Measurements from ENCODE around the gene ALG3. TPM values are rescaled to one million over a fixed set of nuclear protein-coding genes. Genes with fewer than 3 reads are reported as not detected.
A peak's percentile ranks its signal among the peaks of the same experiment; 100 is the strongest.

Gene ALG3
- total RNA-seq, 1 experiment from 2014 or later = 33.2 TPM

DNA sequence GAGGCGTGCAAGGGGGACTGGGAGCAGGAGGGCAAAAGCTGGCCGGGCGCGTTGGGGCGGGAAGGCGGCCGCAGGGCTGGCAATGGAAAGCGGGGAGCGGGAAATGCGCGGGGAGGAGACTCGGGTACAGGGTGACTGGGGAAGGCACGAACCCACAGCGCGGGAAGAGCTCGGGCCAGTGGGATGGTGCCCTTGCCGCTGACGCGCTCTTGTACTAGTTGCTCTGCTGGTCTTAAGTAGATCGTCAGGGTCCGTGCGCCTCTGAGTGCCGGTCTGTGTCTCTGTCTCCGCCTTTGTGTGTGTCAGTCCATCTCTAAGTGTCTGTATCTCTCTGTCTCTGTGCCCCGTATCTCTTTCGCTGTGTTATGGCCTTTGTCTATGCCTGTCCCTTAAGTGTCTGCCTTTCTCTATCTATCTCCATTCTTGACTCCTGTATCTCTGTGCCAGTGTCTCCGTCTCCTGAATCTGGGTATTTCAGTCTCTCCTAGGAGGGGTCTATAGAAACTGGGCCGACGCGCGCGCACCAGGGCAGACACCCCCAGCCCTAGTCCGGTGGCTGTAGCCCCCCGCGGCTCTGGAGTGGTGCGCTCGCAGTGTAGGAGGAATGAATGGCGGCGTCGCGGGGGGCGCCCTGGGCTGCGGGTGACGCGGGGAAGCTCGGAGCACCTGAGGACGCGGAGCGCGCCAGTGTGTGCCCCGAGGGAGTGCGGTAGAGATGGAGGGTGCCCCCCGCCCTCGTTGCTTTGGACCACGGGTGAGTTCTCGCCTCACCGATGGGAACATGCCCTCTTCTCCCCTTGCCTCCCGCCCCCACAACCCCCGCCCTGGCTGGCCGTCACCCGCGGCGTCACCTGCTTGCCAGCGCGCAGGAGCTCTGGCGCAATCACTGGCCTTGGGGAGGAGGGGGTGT is 13.3 kb upstream of the ALG3 start:
- peak; percentile 57 for DNase-seq (ENCODE audit: low read depth)
- in situ Hi-C loops (cut with HindIII; ENCODE audit: low pct_unique_long_range_greater_than_20kb, low sequenced_read_pairs) = no loop called here

DNA sequence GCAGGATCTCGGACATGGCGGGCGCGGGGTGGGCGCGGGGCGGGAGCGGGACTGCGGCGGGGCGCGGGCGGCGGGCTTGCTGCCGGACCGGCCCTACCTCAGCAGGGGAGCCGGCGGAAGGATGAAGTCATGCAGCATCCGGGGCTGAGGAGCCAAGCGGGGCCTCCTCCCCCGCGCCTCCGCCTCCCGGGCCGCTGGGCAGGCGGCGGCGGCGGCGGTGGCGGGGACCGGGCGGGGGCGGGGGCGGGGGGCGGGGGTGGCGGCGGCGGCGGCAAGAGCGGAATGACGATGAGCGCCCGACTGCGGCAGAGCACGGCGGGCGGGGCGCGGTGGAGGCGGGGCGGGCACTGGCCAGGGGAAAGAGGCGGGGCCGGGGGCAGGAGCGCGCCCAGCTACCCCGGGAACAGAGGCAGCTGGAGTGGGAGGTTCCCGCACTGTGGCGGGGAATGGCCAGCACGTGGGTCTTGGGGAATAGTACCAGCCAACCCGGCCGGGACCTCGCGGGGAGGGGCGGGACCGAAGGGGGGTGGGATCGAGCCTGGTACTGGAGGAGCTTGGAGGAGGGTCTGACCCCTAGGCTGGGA is 12.6 kb upstream of the ALG3 start, which contains the start of gene CAMK2N2:
Gene CAMK2N2, minus strand, starts transcription at position 284 of the 584 bp plus-strand sequence. Its CDS starts 268 bp downstream, at position 16.
- DNase-seq (ENCODE audit: low read depth) = peak; percentile 67
- in situ Hi-C loops (cut with HindIII; ENCODE audit: low pct_unique_long_range_greater_than_20kb, low sequenced_read_pairs) = no loop called here

DNA sequence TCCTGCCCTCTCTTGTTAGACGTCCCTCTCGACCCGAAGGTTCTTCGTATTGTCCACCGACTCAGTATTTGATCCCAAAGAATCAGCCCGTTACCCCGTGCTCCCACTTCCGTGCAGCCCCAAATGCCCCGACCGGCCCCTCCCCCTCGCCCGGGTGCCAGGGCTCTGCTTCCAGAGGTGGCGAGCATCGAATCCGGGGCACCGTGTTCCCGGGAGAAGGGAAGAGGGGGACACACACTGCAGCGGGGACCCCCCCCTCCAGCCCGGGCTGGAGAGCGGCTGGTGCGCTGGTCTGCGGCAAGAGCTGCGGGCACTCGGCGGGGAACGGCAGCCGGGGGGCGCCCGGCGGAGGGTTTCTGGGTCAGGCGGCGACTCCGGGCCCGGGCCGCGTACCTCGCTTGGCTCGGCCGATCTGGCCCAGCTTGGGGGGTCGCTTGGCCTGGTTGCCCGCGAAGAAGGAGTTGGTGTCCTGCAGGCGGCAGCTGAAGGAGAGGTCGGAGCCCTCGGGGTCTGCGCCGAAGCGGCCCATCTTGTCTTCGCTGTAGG is 12.0 kb upstream of the ALG3 start:
- in situ Hi-C loops (cut with HindIII; ENCODE audit: low pct_unique_long_range_greater_than_20kb, low sequenced_read_pairs) = no loop called here
- DNase-seq (ENCODE audit: low read depth) = peak; percentile 22

DNA sequence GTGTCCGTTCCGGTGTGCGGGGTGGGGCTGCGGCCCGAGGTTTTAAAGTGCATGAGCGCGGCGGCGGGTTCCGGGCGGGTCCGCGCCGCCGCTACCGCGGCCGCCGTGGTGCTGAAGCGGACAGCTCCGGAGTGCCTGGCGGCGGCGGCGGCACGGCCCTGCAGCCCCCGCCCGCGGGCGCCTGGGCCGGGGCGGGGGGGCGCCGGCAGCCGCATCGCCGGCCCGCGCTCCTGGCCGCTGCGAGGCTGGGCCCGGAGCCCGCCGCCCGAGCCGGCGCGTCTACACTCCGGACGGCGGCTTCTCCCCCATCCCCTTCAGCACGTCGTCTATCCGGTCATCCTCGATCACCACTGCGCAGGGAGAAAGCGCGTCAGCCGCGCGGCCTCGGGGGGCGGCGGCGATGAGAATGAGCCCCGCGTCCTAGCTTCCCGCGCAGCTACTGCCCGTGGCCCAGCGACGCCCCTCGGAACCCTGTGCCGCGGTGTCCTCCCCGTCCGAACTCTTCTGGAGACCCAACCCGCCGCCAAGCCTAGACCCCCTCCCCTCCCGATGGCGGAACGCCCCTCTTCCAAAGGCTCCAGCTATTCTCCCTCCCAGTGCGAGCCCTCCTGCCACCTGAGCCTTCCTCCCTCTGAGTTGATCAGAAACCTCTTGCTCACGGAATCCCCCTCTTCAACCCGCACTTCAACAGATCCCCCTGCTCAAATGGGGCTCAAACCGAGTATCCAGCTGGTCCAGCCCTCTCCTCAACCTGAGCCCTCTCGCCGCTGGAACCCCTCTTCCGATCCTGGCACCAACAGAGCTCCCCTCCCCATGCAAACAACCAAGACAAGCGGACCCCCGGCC is 11.3 kb upstream of the ALG3 start:
- in situ Hi-C loops (cut with HindIII; ENCODE audit: low pct_unique_long_range_greater_than_20kb, low sequenced_read_pairs) = no loop called here
- peak; percentile 26 for DNase-seq (ENCODE audit: low read depth)

DNA sequence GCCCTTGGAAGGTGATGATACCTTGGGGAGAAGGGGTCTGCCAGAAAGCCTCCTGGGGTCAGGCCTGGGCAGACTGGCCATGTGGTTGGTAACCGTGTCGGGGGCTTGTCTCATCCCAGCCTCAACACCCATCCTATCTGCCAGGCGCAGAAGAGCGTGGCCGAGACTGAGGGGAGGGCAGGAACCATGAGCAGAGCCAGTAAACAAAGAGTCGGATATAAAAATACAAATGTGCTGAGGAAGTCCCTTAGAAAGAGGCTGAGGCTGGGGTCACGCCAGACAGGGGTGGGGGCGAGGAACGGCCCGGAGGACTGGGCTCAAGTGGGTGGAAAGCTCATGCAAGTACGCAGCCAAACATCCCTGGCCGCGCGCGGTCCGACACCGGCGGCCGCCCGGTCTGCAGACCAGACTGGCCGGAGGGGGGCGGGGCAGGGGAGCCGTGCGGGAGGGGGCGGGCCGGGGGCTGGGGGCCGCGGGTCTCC is 10.7 kb upstream of the ALG3 start:
- in situ Hi-C loops (cut with HindIII; ENCODE audit: low pct_unique_long_range_greater_than_20kb, low sequenced_read_pairs) = no loop called here
- DNase-seq (ENCODE audit: low read depth) = no peak

DNA sequence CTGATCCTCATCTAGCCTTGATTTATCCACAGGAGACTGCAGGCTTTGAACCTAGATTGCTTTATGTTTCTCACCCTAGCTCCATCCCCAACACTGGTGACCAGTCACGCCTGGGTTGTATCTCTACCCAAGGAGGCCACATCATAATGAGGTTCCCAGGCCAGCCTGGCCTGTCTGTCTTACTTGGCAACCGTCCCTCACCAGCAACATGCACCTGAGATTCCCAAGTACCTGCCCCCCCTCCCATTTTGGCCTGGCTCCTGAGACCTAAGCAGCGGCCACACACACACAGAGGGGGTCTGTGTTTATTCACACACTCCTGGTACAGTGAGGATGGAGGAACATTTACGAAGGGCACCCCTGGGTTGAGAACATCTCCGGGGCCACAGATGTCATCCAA is 10.2 kb upstream of the ALG3 start:
- DNase-seq (ENCODE audit: low read depth) = no peak
- in situ Hi-C loops (cut with HindIII; ENCODE audit: low pct_unique_long_range_greater_than_20kb, low sequenced_read_pairs) = no loop called here

DNA sequence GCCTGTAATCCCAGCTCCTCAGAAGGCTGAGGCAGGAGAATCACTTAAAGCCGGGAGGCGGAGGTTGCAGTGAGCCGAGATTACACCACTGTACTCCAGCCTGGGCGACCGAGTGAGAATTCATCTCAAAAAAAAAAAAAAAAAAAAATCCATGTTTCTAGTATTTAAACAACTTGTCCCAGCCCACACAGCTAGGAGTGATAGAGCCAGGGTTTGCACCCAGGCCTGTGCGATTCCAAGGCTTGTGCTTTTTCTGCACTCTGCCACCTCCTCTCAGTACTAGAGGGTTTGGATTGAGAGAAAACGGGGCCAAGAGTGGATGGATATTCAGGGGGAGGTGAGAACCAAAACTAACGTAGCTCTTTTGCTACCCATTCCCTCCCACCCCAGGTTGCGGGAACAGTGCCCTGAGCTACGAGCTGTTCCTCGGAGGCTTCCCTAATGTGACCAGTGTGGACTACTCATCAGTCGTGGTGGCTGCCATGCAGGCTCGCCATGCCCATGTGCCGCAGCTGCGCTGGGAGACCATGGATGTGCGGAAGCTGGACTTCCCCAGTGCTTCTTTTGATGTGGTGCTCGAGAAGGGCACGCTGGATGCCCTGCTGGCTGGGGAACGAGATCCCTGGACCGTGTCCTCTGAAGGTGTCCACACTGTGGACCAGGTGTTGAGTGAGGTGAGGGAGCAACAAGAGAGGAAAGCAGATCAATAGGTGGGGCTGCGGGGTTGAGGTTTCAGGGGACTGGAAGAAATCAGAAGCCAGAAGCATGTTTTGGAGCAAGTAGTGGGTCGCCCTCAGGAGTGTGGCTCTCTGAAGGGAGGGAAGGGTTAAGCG is 8.5 kb upstream of the ALG3 start:
- DNase-seq (ENCODE audit: low read depth) = no peak
- in situ Hi-C loops (cut with HindIII; ENCODE audit: low pct_unique_long_range_greater_than_20kb, low sequenced_read_pairs) = no loop called here

DNA sequence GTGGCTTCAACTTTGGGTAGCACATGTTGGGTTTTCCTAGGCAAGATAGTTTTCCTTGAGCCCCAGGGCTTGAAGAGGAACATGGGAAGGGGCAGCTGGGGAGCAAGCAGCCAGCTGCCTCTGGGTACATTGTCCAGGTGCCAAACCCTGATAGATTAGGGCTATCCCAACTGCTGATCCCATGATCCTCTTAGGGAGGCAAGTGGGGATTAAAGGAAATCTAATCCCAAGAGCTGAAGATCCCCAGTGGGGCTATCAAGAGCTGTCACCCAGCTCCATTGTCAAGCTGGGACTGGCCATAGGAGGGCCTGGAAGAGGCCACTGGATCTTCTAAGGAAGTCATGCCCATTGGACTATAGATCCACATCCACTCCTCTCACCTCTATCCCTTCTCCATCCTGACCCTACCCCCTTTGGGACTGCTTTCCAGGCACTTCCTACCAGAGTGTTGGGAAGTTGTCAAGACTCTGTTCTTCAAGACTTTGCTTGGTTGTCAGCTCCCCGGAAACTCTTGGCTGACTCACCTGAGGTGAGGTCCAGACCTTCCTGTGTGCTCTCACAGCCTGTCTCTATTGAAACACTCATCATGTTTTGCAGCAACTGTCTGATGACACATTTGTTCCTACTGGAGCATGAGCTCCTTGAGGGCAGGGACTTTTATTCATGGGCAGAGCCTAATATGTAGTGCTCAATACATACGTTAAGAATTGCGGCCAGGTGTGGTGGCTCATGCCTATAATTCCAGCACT is 6.7 kb upstream of the ALG3 start:
- in situ Hi-C loops (cut with HindIII; ENCODE audit: low pct_unique_long_range_greater_than_20kb, low sequenced_read_pairs) = no loop called here
- DNase-seq (ENCODE audit: low read depth) = no peak

DNA sequence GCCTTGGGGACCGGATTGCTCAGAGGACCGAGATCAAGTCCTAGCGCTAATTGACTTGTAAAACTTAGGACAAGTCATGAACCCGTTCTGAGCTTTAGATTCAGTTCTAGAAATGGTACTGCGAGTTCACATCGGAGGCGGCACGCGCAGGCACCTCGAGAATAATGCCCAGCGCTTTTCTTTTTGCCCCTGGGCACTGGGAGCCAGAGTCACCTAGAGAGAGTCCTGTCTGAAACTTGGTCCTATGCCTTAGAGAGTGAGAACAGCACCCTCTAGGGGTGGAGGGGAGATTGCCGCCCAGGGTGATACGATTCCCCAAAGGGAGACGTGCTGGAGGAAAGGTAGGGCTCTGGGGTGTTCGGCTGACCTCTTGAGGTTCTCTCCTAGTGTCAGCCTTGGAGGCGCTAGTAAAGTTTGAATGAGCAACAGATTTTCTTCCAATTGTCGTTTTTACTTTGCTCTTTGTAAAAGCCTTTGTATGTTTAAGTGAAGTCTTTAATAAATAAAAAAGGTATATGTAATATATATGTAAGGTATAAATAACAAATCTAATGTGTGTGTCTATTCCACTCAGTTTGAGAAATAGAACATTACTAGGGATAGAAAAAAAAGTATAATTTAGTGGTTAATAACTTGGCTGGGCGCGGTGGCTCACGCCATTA is 1.5 kb upstream of the ALG3 start:
- DNase-seq (ENCODE audit: low read depth) = peak; percentile 91
- in situ Hi-C loops (cut with HindIII; ENCODE audit: low pct_unique_long_range_greater_than_20kb, low sequenced_read_pairs) = no loop called here

DNA sequence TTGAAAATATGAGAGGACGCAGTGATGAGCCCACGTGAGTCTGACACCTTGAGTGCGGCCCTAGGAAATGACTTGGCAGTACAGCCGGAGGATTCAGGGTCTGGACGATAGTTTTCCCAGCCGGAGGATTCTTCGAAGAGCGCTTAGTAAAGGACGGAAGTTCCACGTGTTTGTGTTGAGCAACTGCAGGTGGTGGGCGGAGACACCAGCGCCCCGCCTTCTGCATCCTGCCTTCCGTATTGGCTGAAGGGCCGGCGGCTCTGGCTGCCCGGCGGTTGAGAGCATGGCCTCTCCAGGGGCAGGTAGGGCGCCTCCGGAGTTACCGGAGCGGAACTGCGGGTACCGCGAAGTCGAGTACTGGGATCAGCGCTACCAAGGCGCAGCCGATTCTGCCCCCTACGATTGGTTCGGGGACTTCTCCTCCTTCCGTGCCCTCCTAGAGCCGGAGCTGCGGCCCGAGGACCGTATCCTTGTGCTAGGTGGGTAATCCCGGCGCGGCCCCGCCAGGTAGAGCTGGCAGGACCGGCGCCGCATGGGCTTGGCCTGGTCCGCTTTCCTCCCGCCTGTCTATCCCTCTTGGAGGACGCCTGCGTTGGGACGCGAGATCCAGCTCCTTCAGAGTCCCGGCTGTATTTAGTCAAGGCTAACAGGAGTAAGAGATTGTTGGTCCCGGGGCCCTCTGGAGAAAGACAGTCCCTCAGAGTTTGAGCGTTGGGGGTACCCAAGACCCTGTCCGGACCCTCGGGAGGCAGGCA is 827 bp upstream of the ALG3 start, which contains the start of gene EEF1AKMT4:
Gene EEF1AKMT4, plus strand, starts transcription at position 261 of the 755 bp plus-strand sequence. Its CDS starts 23 bp downstream, at position 284.
- in situ Hi-C loops (cut with HindIII; ENCODE audit: low pct_unique_long_range_greater_than_20kb, low sequenced_read_pairs) = no loop called here

DNA sequence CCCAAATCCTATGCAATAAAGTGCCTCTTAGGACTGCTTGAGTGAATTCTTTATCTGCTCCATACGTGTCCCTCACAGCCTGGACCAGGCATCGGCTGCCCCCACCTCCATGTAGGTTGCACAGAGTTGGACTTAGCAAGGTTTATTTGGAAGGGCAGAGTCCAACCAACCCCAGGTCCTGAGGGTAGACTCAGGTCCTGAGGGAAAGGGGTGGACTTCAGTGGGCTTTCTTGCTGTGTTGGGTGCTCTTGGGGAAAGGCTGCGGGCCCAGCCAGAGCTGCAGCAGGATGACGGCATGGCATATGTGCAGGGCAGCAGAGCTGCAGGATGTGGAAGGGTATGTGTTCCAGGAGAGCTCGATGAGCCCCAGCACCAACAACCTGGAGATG is 6.5 kb downstream of the ALG3 start:
- DNase-seq (ENCODE audit: low read depth) = no peak
- in situ Hi-C loops (cut with HindIII; ENCODE audit: low pct_unique_long_range_greater_than_20kb, low sequenced_read_pairs) = no loop called here

More for the DNA sequence above, 827 bp upstream of the ALG3 start, which contains the start of gene EEF1AKMT4:
- peak; percentile 91 for DNase-seq (ENCODE audit: low read depth)

DNA sequence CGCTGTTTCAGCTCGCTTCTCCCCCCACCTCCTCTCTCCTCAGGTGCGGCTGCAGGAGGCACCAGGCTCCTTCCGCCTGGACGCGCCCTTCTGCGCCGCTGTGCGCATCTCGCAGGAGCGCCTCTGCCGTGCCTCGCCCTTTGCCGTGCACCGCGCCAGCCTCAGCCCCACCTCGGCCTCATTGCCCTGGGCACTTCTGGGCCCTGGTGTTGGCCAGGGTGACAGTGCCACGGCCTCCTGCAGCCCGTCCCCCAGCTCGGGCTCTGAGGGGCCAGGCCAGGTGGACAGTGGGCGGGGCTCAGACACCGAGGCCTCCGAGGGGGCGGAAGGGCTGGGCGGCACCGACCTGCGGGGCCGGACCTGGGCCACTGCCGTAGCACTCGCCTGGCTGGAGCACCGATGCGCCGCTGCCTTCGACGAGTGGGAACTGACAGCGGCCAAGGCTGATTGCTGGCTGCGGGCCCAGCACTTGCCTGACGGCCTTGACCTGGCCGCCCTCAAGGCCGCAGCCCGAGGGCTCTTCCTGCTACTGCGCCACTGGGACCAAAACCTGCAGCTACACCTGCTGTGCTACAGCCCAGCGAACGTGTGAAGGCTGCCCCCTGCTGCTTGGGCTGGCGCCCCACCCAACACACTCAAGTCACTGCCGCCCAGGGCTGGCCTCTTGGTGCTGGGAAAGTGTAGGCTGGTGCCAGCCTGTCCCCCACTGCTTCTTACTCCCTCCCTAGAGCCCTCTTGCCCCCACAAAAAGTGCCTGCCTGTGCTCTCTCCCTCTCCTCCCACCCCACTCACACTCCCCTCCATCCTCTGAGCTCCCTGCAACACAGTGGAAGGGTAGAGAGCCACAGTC is 7.1 kb downstream of the ALG3 start:
- in situ Hi-C loops (cut with HindIII; ENCODE audit: low pct_unique_long_range_greater_than_20kb, low sequenced_read_pairs) = no loop called here
- no peak for DNase-seq (ENCODE audit: low read depth)

DNA sequence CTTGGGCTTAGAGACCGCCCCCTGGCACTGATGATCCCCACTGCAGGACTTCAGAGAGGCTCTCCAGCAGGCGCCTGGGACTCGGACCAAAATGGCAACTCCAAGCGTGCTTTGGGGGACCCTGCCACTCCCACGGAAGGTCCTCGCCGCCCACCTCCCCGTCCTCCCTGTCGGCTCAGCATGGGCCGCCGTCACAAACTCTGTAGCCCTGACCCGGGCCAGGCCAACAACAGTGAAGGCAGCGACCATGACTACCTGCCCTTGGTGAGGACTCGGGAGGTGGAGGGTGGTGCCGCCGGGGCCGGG is 7.7 kb downstream of the ALG3 start:
- in situ Hi-C loops (cut with HindIII; ENCODE audit: low pct_unique_long_range_greater_than_20kb, low sequenced_read_pairs) = no loop called here
- DNase-seq (ENCODE audit: low read depth) = no peak

DNA sequence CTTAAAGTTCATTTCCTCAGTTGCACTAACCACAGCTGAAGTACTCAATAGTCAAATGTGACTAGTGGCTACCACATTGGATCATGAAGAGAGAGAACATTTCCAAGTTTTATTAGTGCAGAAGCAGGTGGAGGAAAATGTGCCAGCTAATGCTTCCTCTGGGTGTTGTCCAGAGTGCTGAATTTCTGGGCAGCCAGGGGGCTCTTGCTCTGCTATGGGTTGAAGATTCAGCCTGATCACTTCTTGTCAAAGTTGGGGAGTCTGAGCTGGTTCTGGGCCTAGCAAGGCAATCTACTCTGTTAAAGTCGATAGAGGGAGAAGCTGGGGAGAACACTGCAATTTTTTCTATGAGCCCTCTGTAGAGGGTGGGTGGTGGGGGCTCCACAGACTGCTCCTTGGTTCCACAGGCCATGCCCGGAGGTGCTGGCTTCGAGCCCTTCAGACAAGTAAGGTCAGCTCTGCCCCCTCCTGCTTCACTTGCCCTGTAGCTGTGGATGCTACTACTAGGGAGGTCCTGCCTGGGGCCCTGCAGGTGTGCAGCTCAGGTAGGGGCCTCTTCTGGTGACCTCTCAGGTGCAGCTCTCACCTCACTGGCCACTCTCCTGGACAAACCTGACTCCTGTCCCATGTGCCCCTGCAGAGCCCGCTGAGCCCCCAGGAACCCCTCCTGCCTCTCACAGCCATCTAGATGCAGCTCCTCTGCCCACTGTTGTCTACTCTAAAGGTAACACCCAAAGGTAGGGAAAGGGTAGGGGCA is 8.2 kb downstream of the ALG3 start:
- in situ Hi-C loops (cut with HindIII; ENCODE audit: low pct_unique_long_range_greater_than_20kb, low sequenced_read_pairs) = no loop called here
- DNase-seq (ENCODE audit: low read depth) = peak; percentile 30

Measured in Caki2 (cell line).